ENCODE results near the gene TMEM51.
"Not testable (repeated sequence)": the region's sequence is repeated elsewhere in the genome, so short reads cannot be mapped to it uniquely, and the experiment has no call there.

Gene TMEM51

GRCh38 chr1:15128520-15129313 lies 24.8 kb upstream of the TMEM51 start:
- DNase-seq, result peak; percentile 54 to 71

GRCh38 chr1:15129944-15130343 lies 23.6 kb upstream of the TMEM51 start:
- no peak for DNase-seq

GRCh38 chr1:15130607-15131006 lies 22.9 kb upstream of the TMEM51 start:
- DNase-seq, result no peak

- no peak for DNase-seq
These were observed 20.6 kb upstream of the TMEM51 start for GRCh38 chr1:15132965-15133364.

GRCh38 chr1:15134285-15134684 lies 19.3 kb upstream of the TMEM51 start:
- no peak for DNase-seq

- not testable (repeated sequence) for DNase-seq
These were observed 17.9 kb upstream of the TMEM51 start for GRCh38 chr1:15135604-15136003.

GRCh38 chr1:15137809-15138208 lies 15.7 kb upstream of the TMEM51 start:
- DNase-seq, result no peak

GRCh38 chr1:15139654-15140350 lies 13.7 kb upstream of the TMEM51 start:
- no peak for DNase-seq

GRCh38 chr1:15141935-15142539 lies 11.5 kb upstream of the TMEM51 start:
- no peak for DNase-seq

GRCh38 chr1:15145327-15145726 lies 8.2 kb upstream of the TMEM51 start:
- no peak for DNase-seq

- no peak for DNase-seq
These were observed 7.3 kb upstream of the TMEM51 start for GRCh38 chr1:15146142-15146680.

GRCh38 chr1:15146971-15147376 lies 6.6 kb upstream of the TMEM51 start:
- DNase-seq, result no peak

GRCh38 chr1:15148004-15148403 lies 5.5 kb upstream of the TMEM51 start:
- no peak for DNase-seq

GRCh38 chr1:15148475-15148874 lies 5.1 kb upstream of the TMEM51 start:
- no peak for DNase-seq

GRCh38 chr1:15148941-15149340 lies 4.6 kb upstream of the TMEM51 start:
- DNase-seq, result no peak

GRCh38 chr1:15150376-15150775 lies 3.2 kb upstream of the TMEM51 start:
- no peak for DNase-seq

- DNase-seq, result no peak
These were observed 2.2 kb upstream of the TMEM51 start for GRCh38 chr1:15151377-15151806.

- no peak for DNase-seq
These were observed 1.7 kb upstream of the TMEM51 start for GRCh38 chr1:15151871-15152270.

GRCh38 chr1:15152318-15153183 lies 996 bp upstream of the TMEM51 start:
- DNase-seq, result no peak

GRCh38 chr1:15153842-15154479 lies 414 bp downstream of the TMEM51 start:
- peak in 1 of 2 experiments; percentile 43 for DNase-seq

GRCh38 chr1:15154480-15155036 lies 1.0 kb downstream of the TMEM51 start:
- DNase-seq, result peak in 1 of 2 experiments; percentile 11

- DNase-seq, result no peak
These were observed 1.6 kb downstream of the TMEM51 start for GRCh38 chr1:15155191-15155590.
